Cortex of kidney (tissue), 1 donor: ENCODE data around the gene AKR1A1.
"Not testable (repeated sequence)": the region's sequence is repeated elsewhere in the genome, so short reads cannot be mapped to it uniquely, and the experiment has no call there.

ENCODE experiments used
- DNase-seq: peaks from one replicate; lab custom pipeline; 2025; lab: John Stamatoyannopoulos, UW

AKR1A1 gene

GRCh38 chr1:45523975-45524374 lies 26.7 kb upstream of the AKR1A1 start:
- not testable (repeated sequence) for DNase-seq

GRCh38 chr1:45526135-45526644 lies 24.4 kb upstream of the AKR1A1 start:
- no peak for DNase-seq

- no peak for DNase-seq
Observed at GRCh38 chr1:45530632-45531135, 19.9 kb upstream of the AKR1A1 start.

GRCh38 chr1:45531873-45532272 lies 18.8 kb upstream of the AKR1A1 start:
- DNase-seq, result no peak

GRCh38 chr1:45535988-45536766 lies 14.4 kb upstream of the AKR1A1 start:
- DNase-seq, result no peak

GRCh38 chr1:45536886-45537285 lies 13.7 kb upstream of the AKR1A1 start:
- no peak for DNase-seq

- DNase-seq, result no peak
Observed at GRCh38 chr1:45541193-45541592, 9.4 kb upstream of the AKR1A1 start.

- DNase-seq, result no peak
Observed at GRCh38 chr1:45542591-45542990, 8.0 kb upstream of the AKR1A1 start.

- no peak for DNase-seq
Observed at GRCh38 chr1:45543581-45544417, 6.8 kb upstream of the AKR1A1 start.

- no peak for DNase-seq
Observed at GRCh38 chr1:45544530-45544929, 6.1 kb upstream of the AKR1A1 start.

- DNase-seq, result no peak
Observed at GRCh38 chr1:45545019-45545493, 5.6 kb upstream of the AKR1A1 start.

GRCh38 chr1:45545553-45546310 lies 4.9 kb upstream of the AKR1A1 start:
- DNase-seq, result no peak

GRCh38 chr1:45551684-45552083 lies 1.1 kb downstream of the AKR1A1 start:
- DNase-seq, result no peak

GRCh38 chr1:45552331-45552730 lies 1.7 kb downstream of the AKR1A1 start:
- DNase-seq, result no peak

GRCh38 chr1:45554198-45554597 lies 3.6 kb downstream of the AKR1A1 start:
- no peak for DNase-seq

GRCh38 chr1:45557422-45557944 lies 6.9 kb downstream of the AKR1A1 start:
- DNase-seq, result no peak

- DNase-seq, result no peak
Observed at GRCh38 chr1:45563843-45564242, 13.2 kb downstream of the AKR1A1 start.

GRCh38 chr1:45566722-45567121 lies 16.1 kb downstream of the AKR1A1 start:
- DNase-seq, result no peak

GRCh38 chr1:45567911-45568310 lies 17.3 kb downstream of the AKR1A1 start:
- no peak for DNase-seq

- DNase-seq, result no peak
Observed at GRCh38 chr1:45568421-45568820, 17.8 kb downstream of the AKR1A1 start.

GRCh38 chr1:45569571-45569961 lies 18.9 kb downstream of the AKR1A1 start:
- no peak for DNase-seq
